ENCODE measurements around the gene EPHB1.

DNA sequence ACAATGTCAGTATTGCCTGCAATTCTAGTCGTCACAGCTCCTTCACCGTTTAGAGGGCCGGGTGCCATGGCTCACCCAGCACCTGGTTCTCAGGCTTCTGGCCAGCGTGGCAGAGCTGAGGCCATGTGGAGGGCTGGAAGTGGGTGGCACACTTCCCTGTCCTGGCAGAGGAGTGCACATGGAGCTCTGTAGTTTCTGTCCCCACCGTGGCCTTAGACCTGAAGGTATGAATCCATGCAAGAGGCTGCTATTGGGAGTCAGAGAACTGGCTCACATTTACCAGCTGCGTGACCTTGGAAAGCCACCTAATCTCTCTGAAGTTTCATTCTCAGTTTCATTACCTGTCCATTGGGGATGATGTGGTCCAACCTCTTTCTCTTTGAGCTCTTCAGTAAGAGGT lies 22.2 kb downstream of the EPHB1 start:
- TF ChIP-seq GATA2 (IDR thresholded peaks at IDR 0.05; ENCODE audit: low read depth, low read length) (no peak), GATA3 (IDR thresholded peaks at IDR 0.05; ENCODE audit: low read depth, low read length) (no peak)

All from SH-SY5Y (cell line).